HEK293T (cell line): ENCODE measurements around the gene KHDC4.

Source experiments
- CTCF ChIA-PET: fragments of 350-600 bp; formaldehyde crosslinking; extraction: SDS; loops from one replicate; lab custom pipeline; 2021; ENCODE audit warnings: antibody characterized with exemption, inconsistent platforms; lab: Yijun Ruan, JAX
- POLR2A ChIA-PET: fragments of 350-600 bp; formaldehyde crosslinking; extraction: SDS; loops from one replicate; lab custom pipeline; 2020; ENCODE audit warnings: antibody characterized with exemption, inconsistent platforms; lab: Yijun Ruan, JAX
- DNase-seq: peaks from one replicate; pipeline ENCODE4 v3.0.0; 2012; ENCODE audit warnings: mixed read lengths; ENCODE audit errors: extremely low spot score
- ARNT ChIP-seq: fragments of 450-650 bp; IDR thresholded peaks from 2 replicates; pipeline ENCODE4 v1.6.1; 2017; ENCODE audit warnings: mild to moderate bottlenecking
- BHLHE40 ChIP-seq: fragments of 450-650 bp; IDR thresholded peaks from 2 replicates; pipeline ENCODE4 v1.6.1; 2016; ENCODE audit warnings: mild to moderate bottlenecking, moderate library complexity, borderline replicate concordance
- CTBP1 ChIP-seq: fragments of 450-650 bp; IDR thresholded peaks from 2 replicates; pipeline ENCODE4 v1.6.1; 2016; ENCODE audit warnings: borderline replicate concordance
- ELF4 ChIP-seq: fragments of 450-650 bp; IDR thresholded peaks from 2 replicates; pipeline ENCODE4 v1.6.1; 2017; ENCODE audit warnings: antibody characterized with exemption
- FOXA1 ChIP-seq: fragments of 450-650 bp; IDR thresholded peaks from 2 replicates; pipeline ENCODE4 v1.6.1; 2016; ENCODE audit warnings: mild to moderate bottlenecking
- FOXK2 ChIP-seq: fragments of 450-650 bp; IDR thresholded peaks from 2 replicates; pipeline ENCODE4 v1.6.1; 2016; ENCODE audit warnings: mild to moderate bottlenecking
- FOXM1 ChIP-seq: fragments of 450-650 bp; IDR thresholded peaks from 2 replicates; pipeline ENCODE4 v1.6.1; 2017; ENCODE audit warnings: mild to moderate bottlenecking, borderline replicate concordance
- HDGF ChIP-seq: fragments of 450-650 bp; IDR thresholded peaks from 2 replicates; pipeline ENCODE4 v1.6.1; 2017; ENCODE audit warnings: antibody characterized with exemption, borderline replicate concordance
- L3MBTL2 ChIP-seq: fragments of 450-650 bp; conservative IDR thresholded peaks from 2 replicates; pipeline ENCODE4 v1.6.1; 2016; ENCODE audit warnings: mild to moderate bottlenecking
- LEF1 ChIP-seq: fragments of 450-650 bp; IDR thresholded peaks from 2 replicates; pipeline ENCODE4 v1.6.1; 2017; ENCODE audit warnings: mild to moderate bottlenecking, borderline replicate concordance
- NFRKB ChIP-seq: fragments of 450-650 bp; IDR thresholded peaks from 2 replicates; pipeline ENCODE4 v1.6.1; 2016; ENCODE audit warnings: mild to moderate bottlenecking, moderate library complexity
- SP1 ChIP-seq: fragments of 450-650 bp; IDR thresholded peaks from 2 replicates; pipeline ENCODE4 v1.6.1; 2017
- SUZ12 ChIP-seq: fragments of 450-650 bp; IDR thresholded peaks from 2 replicates; pipeline ENCODE4 v1.6.1; 2016; ENCODE audit warnings: mild to moderate bottlenecking
- TARDBP ChIP-seq: fragments of 450-650 bp; IDR thresholded peaks from 2 replicates; pipeline ENCODE4 v1.6.1; 2016
- ZNF384 ChIP-seq: fragments of 450-650 bp; IDR thresholded peaks from 2 replicates; pipeline ENCODE4 v1.6.1; 2016
- TF ChIP-seq, protein P1 (sequence below): fragments of 450-650 bp; IDR thresholded peaks from 2 replicates; pipeline ENCODE4 v1.6.1; 2016

The KHDC4 gene

DNA sequence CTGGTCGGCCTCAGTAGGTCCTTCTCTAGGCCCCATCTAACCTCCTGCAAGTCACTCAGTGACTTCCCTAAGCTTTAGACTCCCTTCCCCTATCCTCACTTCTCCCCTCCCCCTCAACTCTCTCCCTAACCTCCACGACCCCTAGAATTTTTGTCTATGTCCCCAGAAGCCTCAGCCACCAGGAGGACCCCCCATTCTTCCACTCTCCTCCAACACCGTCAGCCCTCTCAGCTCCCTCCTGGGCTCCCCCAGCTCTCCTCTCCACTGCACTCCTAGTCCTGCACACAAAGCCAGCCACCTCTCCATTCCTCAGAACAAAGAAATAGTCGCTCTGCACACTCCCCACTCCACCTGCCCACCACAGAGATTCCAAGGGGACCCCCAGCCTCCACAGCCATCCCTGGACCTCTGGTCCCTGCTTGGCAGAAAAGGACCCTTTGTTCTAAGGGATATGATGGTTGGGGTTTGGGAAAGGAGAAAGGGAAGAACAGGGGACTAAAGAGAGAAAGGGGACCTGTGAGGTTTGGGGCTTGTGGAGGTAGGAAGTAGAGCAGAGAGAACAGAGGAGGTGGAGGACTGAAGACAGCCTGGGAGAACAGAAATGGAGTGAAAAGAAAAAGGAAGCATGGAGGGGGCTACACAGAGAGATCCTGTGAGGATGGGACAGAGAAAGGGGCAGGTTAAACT is 41.3 kb upstream of the KHDC4 start:
- TF ChIP-seq ZNF384 (no peak), HDGF (no peak), NFRKB (no peak), SUZ12 (no peak), TARDBP (no peak), LEF1 (no peak), ARNT (no peak), SP1 (no peak), L3MBTL2 (no peak), FOXK2 (no peak), BHLHE40 (no peak), CTBP1 (no peak)
- no peak for DNase-seq
- CTCF ChIA-PET, result interaction anchor here (2.0 to 4.1 kb wide), 2 partner anchors 8 to 14 kb away, joined by 8 to 39 read pairs; no protein-coding TSS in a partner anchor
- POLR2A ChIA-PET, result interaction anchor here (0.5 to 7.1 kb wide), 7 partner anchors 8 to 238 kb away, joined by 3 to 79 read pairs (median 5); partner anchors contain the start of genes GON4L, KHDC4 and PMF1

GRCh38 chr1:155974208-155975115 is 40.2 kb upstream of the KHDC4 start:
- no peak for DNase-seq
- POLR2A ChIA-PET, result interaction anchor here (1.0 to 7.1 kb wide), 4 partner anchors 9 to 239 kb away, joined by 3 to 79 read pairs (median 9); partner anchors contain the start of genes KHDC4 and PMF1
- TF ChIP-seq, protein P1, sequence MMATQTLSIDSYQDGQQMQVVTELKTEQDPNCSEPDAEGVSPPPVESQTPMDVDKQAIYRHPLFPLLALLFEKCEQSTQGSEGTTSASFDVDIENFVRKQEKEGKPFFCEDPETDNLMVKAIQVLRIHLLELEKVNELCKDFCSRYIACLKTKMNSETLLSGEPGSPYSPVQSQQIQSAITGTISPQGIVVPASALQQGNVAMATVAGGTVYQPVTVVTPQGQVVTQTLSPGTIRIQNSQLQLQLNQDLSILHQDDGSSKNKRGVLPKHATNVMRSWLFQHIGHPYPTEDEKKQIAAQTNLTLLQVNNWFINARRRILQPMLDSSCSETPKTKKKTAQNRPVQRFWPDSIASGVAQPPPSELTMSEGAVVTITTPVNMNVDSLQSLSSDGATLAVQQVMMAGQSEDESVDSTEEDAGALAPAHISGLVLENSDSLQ, result no peak
- no peak for TF ChIP-seq FOXK2
- no peak for TF ChIP-seq TARDBP
- no peak for TF ChIP-seq NFRKB
- no peak for TF ChIP-seq SP1
- no peak for TF ChIP-seq ARNT
- no peak for TF ChIP-seq SUZ12
- TF ChIP-seq FOXA1, result no peak
- TF ChIP-seq ELF4, result no peak
- TF ChIP-seq BHLHE40, result no peak
- CTCF ChIA-PET, result interaction anchor here (0.6 to 2.0 kb wide), 2 partner anchors 10 to 15 kb away, joined by 3 to 8 read pairs; no protein-coding TSS in a partner anchor

- DNase-seq, result no peak
- CTCF ChIA-PET, result interaction anchor here (0.6 to 2.0 kb wide), 2 partner anchors 10 to 16 kb away, joined by 5 to 8 read pairs; no protein-coding TSS in a partner anchor
- POLR2A ChIA-PET, result interaction anchor here (7.1 kb wide), 1 partner anchor 41 kb away, joined by 79 read pairs; the partner anchor contains the start of gene KHDC4
- TF ChIP-seq SP1 (no peak), HDGF (no peak), BHLHE40 (no peak), FOXK2 (no peak), ZNF384 (no peak), TARDBP (no peak)
- TF ChIP-seq, protein P1, result no peak
These were observed 39.5 kb upstream of the KHDC4 start for GRCh38 chr1:155973723-155974122.

GRCh38 chr1:155971910-155972809 is 37.9 kb upstream of the KHDC4 start:
- POLR2A ChIA-PET, result no interaction called here
- DNase-seq, result no peak
- TF ChIP-seq CTBP1, result no peak
- TF ChIP-seq TARDBP, result no peak
- no peak for TF ChIP-seq LEF1
- TF ChIP-seq BHLHE40, result no peak
- CTCF ChIA-PET, result no interaction called here

DNA sequence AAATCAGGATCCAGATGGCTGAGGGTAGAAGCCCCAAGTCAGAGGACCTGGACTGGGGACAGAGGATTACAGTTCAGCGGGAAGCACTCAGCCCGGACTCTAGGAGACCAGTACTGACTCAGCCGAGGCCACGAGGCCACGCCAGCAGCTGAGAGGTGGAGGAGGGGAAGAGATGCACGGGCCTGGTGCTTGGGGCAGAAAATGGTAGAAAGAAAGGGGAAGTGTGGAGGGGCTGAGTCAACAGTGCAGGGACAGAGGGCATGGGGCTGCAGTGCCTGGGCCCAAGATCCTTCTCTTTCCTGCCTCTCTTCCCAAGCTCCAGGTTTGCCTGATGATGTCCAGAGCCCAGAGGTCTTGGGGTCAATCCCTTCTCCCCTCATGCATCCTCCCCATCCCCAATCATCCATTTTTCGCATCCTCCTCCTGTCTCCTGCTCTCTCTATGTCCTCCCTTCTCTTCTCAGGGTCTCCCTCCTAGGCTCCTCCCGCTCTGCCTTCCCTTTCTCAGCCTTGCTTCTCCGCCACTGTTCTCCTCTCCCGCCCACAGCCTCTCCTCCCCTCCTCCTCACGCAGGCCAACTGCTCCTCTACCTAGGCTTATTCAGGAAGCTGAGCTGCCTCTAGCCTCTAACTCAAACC is 36.4 kb upstream of the KHDC4 start:
- CTCF ChIA-PET, result no interaction called here
- TF ChIP-seq, protein P1, result no peak
- TF ChIP-seq FOXK2 (no peak), BHLHE40 (no peak), ELF4 (no peak), FOXA1 (no peak), TARDBP (no peak), CTBP1 (no peak), L3MBTL2 (no peak), FOXM1 (no peak), SP1 (no peak), LEF1 (no peak)
- POLR2A ChIA-PET, result interaction anchor here (0.9 to 1.5 kb wide), 3 partner anchors 8 to 36 kb away, joined by 3 to 7 read pairs (median 5); partner anchors contain the start of genes ARHGEF2 and KHDC4
- no peak for DNase-seq
